ENCODE measurements around the gene NOX5. TPM values are rescaled to one million over a fixed set of nuclear protein-coding genes. Genes with fewer than 3 reads are reported as not detected.
"Not testable (repeated sequence)": the region's sequence is repeated elsewhere in the genome, so short reads cannot be mapped to it uniquely, and the experiment has no call there.

NOX5 gene, protein sequence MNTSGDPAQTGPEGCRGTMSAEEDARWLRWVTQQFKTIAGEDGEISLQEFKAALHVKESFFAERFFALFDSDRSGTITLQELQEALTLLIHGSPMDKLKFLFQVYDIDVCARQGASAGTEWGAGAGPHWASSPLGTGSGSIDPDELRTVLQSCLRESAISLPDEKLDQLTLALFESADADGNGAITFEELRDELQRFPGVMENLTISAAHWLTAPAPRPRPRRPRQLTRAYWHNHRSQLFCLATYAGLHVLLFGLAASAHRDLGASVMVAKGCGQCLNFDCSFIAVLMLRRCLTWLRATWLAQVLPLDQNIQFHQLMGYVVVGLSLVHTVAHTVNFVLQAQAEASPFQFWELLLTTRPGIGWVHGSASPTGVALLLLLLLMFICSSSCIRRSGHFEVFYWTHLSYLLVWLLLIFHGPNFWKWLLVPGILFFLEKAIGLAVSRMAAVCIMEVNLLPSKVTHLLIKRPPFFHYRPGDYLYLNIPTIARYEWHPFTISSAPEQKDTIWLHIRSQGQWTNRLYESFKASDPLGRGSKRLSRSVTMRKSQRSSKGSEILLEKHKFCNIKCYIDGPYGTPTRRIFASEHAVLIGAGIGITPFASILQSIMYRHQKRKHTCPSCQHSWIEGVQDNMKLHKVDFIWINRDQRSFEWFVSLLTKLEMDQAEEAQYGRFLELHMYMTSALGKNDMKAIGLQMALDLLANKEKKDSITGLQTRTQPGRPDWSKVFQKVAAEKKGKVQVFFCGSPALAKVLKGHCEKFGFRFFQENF
- total RNA-seq (under 1 TPM in 1 of 5 donors, not detected in 4; 0.10 TPM), total RNA-seq (0 to 0.13 (median 0) reads per million in 29 experiments)
- total RNA-seq (2013), result not detected

DNA sequence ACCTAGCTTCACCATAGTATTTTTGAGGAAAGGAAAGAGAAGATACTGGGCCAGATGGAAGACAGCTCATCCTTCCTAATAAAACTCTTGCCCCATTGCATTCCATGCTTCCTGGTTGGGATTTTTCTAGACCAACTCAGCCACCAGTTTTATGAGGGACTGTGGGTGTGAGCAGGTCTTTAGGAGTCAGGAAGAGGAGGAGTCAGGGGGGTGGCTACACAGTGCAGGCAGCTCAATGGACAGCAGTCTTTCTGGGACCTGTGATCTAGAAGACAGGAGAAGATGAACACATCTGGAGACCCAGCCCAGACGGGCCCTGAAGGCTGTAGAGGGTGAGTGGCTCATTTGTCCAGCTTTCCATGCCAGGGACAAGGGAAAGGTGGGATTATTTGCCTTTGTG is at the start of gene NOX5:
NOX5 (plus strand) TSS at position 242 of the 400 bp plus-strand sequence; CDS start at position 283, 41 bp downstream.
- Mint-ChIP-seq H3K9me3 (peaks cover 7 to 11% (median 10%) of the 10 kb centered on the region in 3 donors), H3K36me3 (no peaks in the 10 kb centered on the region), H3K4me3 (no peak within 1 kb of the TSS), H3K27ac (no peak within 1 kb of the TSS), H3K4me1 (no peaks in the 10 kb centered on the region), H3K27me3 (peaks cover 8 to 19% of the 10 kb centered on the region in 2 donors)
- POLR2A ChIA-PET, result no interaction called here
- CTCF ChIA-PET, result no interaction called here
- DNase-seq (no peak), ATAC-seq (replicated peaks in 1 of 4) (no peak)
- 67% methylated on average over 1 of the region's 1 CpG for WGBS (ENCODE audit: insufficient coverage)
- Histone ChIP-seq H3K4me1 (ENCODE audit: control insufficient read depth in 1 of 2, extremely low read depth in 1 of 2, insufficient read depth in 2 of 2, low read length in 2 of 2) (no peaks in the 10 kb centered on the region), H3K36me3 (ENCODE audit: control insufficient read depth in 2 of 2, extremely low read depth in 1 of 2, insufficient read depth in 1 of 2, low read length in 1 of 2) (no peaks in the 10 kb centered on the region), H3K27ac (ENCODE audit: low read length) (no peak within 1 kb of the TSS), H3K9me3 (no peaks in the 10 kb centered on the region), H3K4me3 (ENCODE audit: control insufficient read depth in 1 of 2, extremely low read depth in 1 of 2, low read length in 1 of 2) (no peak within 1 kb of the TSS), H3K27me3 (replicated peaks in 1 of 2; ENCODE audit: control insufficient read depth in 2 of 2, extremely low read depth in 1 of 2, insufficient read depth in 2 of 2, low read length in 1 of 2) (peaks cover 0 to 26% of the 10 kb centered on the region in 2 experiments)

DNA sequence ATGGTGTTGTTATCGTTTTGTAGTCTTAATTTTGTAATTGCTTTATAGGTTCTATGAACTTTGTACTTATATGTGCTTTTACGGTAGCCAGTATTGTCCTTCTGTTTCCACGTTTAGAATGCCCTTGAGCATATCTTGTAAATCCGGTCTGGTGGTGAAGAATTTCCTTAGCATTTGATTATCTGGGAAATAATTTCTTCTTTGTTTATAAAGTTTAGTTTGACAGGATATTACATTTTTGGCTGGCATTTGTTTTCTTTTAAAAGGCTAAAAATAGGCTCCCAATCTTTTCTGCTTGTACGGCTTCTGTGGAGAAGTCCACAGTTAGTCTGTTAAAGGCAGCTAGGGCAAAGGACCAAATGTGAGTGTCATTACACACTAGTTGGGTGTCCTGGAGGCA is 47.5 kb upstream of the NOX5 start:
- Mint-ChIP-seq H3K36me3 (no peaks in the 10 kb centered on the region), H3K27me3 (peaks cover 30% of the 10 kb centered on the region in 2 donors), H3K27ac (no peak overlapping the region), H3K4me1 (no peaks in the 10 kb centered on the region), H3K9me3 (peaks cover 18 to 24% (median 18%) of the 10 kb centered on the region in 3 donors), H3K4me3 (no peak overlapping the region)
- CTCF ChIA-PET, result no interaction called here
- H3K27ac ChIP-seq (ENCODE audit: low read length), result no peak overlapping the region
- H3K9me3 ChIP-seq, result no peaks in the 10 kb centered on the region
- no peaks in the 10 kb centered on the region for H3K4me1 ChIP-seq (ENCODE audit: control insufficient read depth in 1 of 2, extremely low read depth in 1 of 2, insufficient read depth in 2 of 2, low read length in 2 of 2)
- no peak overlapping the region for H3K4me3 ChIP-seq (ENCODE audit: control insufficient read depth in 1 of 2, extremely low read depth in 1 of 2, low read length in 1 of 2)
- 93% methylated on average over 3 of the region's 5 CpGs for WGBS (ENCODE audit: insufficient coverage)
- no peak for ATAC-seq (replicated peaks in 1 of 4)
- H3K36me3 ChIP-seq (ENCODE audit: control insufficient read depth in 2 of 2, extremely low read depth in 1 of 2, insufficient read depth in 1 of 2, low read length in 1 of 2), result no peaks in the 10 kb centered on the region
- POLR2A ChIA-PET, result no interaction called here
- peaks cover 0 to 3% of the 10 kb centered on the region in 2 experiments for H3K27me3 ChIP-seq (replicated peaks in 1 of 2; ENCODE audit: control insufficient read depth in 2 of 2, extremely low read depth in 1 of 2, insufficient read depth in 2 of 2, low read length in 1 of 2)
- no peak for DNase-seq

DNA sequence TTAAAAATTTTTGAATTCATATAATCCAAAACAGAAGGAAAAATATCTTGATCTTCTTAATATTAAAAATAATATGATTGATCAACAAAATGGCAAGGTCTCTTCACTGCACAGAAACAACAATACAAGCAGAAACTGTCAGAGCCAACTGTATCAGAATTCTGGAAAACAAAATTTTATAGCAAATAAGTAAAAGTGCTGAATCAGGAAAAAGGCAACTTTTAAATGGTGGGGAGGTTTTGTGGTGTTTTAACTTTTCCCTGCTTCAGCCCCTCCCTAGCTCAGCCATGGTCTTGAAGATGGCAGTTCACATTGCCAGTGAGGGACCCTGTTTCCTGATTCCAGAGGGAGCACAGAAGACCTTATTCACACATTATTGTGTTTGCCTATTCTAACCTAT is 46.5 kb upstream of the NOX5 start:
- H3K27ac ChIP-seq (ENCODE audit: low read length), result no peak overlapping the region
- ATAC-seq (replicated peaks in 1 of 4) (no peak), DNase-seq (no peak)
- Mint-ChIP-seq H3K4me1 (no peaks in the 10 kb centered on the region), H3K9me3 (peaks cover 18 to 24% (median 18%) of the 10 kb centered on the region in 3 donors), H3K27me3 (peaks cover 27 to 28% of the 10 kb centered on the region in 2 donors), H3K27ac (no peak overlapping the region), H3K4me3 (no peak overlapping the region), H3K36me3 (no peaks in the 10 kb centered on the region)
- H3K9me3 ChIP-seq, result no peaks in the 10 kb centered on the region
- H3K36me3 ChIP-seq (ENCODE audit: control insufficient read depth in 2 of 2, extremely low read depth in 1 of 2, insufficient read depth in 1 of 2, low read length in 1 of 2), result no peaks in the 10 kb centered on the region
- H3K4me3 ChIP-seq (ENCODE audit: control insufficient read depth in 1 of 2, extremely low read depth in 1 of 2, low read length in 1 of 2), result no peak overlapping the region
- H3K27me3 ChIP-seq (replicated peaks in 1 of 2; ENCODE audit: control insufficient read depth in 2 of 2, extremely low read depth in 1 of 2, insufficient read depth in 2 of 2, low read length in 1 of 2), result peaks cover 0 to 5% of the 10 kb centered on the region in 2 experiments
- ChIA-PET CTCF (no interaction called here), POLR2A (no interaction called here)
- H3K4me1 ChIP-seq (ENCODE audit: control insufficient read depth in 1 of 2, extremely low read depth in 1 of 2, insufficient read depth in 2 of 2, low read length in 2 of 2), result no peaks in the 10 kb centered on the region

DNA sequence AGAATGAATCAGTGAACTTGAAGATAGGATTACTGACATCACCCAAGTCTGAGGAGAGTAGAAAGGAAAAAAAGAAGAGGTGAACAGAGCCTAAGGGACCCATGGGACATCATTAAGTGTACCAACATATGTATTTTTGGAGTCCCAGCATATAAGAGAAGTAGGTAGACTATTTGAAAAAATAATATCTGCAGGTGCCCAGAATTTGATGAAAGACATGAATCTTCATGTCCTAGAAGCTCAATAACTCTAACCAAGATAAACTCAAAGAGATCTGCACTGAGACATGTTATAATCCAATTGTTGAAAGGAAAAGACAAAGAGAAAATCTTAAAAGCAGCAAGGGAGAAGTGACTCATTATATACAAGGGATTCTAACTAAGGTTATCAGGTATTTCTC is 45.2 kb upstream of the NOX5 start:
- Mint-ChIP-seq H3K27me3 (peaks cover 25 to 26% of the 10 kb centered on the region in 2 donors), H3K36me3 (no peaks in the 10 kb centered on the region), H3K4me3 (no peak overlapping the region), H3K4me1 (no peaks in the 10 kb centered on the region), H3K27ac (no peak overlapping the region), H3K9me3 (peaks cover 15 to 24% (median 18%) of the 10 kb centered on the region in 3 donors)
- Histone ChIP-seq H3K36me3 (ENCODE audit: control insufficient read depth in 2 of 2, extremely low read depth in 1 of 2, insufficient read depth in 1 of 2, low read length in 1 of 2) (no peaks in the 10 kb centered on the region), H3K27me3 (replicated peaks in 1 of 2; ENCODE audit: control insufficient read depth in 2 of 2, extremely low read depth in 1 of 2, insufficient read depth in 2 of 2, low read length in 1 of 2) (peaks cover 0 to 7% of the 10 kb centered on the region in 2 experiments), H3K9me3 (no peaks in the 10 kb centered on the region), H3K4me3 (ENCODE audit: control insufficient read depth in 1 of 2, extremely low read depth in 1 of 2, low read length in 1 of 2) (no peak overlapping the region), H3K27ac (ENCODE audit: low read length) (no peak overlapping the region), H3K4me1 (ENCODE audit: control insufficient read depth in 1 of 2, extremely low read depth in 1 of 2, insufficient read depth in 2 of 2, low read length in 2 of 2) (no peaks in the 10 kb centered on the region)
- ChIA-PET CTCF (no interaction called here), POLR2A (no interaction called here)
- DNase-seq, result no peak
- no peak for ATAC-seq (replicated peaks in 1 of 4)

DNA sequence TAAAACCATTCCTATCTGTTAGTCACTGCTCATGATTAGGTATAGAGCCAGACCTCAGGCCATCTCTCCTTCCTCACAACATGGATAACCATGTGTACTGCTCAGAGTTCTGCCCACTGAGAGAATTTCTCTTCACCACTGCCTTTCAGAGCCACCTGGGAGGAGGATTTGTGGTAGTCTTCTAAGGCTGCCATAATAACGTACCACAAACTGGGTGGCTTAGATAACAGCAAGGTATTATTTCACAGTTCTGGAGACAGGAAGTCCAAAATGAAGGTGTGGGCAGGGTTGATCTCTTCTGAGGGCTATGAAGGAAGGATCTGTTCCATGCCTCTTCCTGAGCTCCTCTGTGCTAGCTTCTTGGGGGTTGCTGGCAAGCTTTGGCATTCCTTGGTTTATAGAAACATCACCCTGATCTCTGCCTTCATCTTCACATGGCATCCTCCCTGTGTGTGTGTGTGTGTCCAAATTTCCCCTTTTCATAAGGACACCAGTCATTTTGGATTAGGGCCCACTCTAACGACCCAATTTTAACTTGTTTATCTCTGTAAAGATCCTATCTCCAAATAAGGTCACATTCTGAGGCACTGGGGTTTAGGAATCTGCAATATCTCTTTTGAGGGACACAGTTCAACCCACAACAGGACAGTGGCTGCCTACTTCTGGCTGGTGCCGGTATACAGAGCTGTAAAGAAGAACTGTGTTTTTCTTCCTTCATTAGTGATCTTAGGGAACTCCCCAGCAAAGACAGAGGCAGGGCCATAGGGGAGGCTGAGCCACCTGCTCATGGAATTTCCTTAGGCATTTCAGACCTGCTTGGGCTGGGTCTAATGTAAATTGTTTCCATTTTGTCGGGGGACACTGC is 42.1 kb upstream of the NOX5 start:
- ATAC-seq (replicated peaks in 1 of 4) (no peak), DNase-seq (no peak)
- Histone ChIP-seq H3K36me3 (ENCODE audit: control insufficient read depth in 2 of 2, extremely low read depth in 1 of 2, insufficient read depth in 1 of 2, low read length in 1 of 2) (no peaks in the 10 kb centered on the region), H3K27me3 (replicated peaks in 1 of 2; ENCODE audit: control insufficient read depth in 2 of 2, extremely low read depth in 1 of 2, insufficient read depth in 2 of 2, low read length in 1 of 2) (peaks cover 0 to 10% of the 10 kb centered on the region in 2 experiments), H3K9me3 (no peaks in the 10 kb centered on the region), H3K4me3 (ENCODE audit: control insufficient read depth in 1 of 2, extremely low read depth in 1 of 2, low read length in 1 of 2) (no peak overlapping the region), H3K4me1 (ENCODE audit: control insufficient read depth in 1 of 2, extremely low read depth in 1 of 2, insufficient read depth in 2 of 2, low read length in 2 of 2) (no peaks in the 10 kb centered on the region), H3K27ac (ENCODE audit: low read length) (no peak overlapping the region)
- peaks cover 24 to 30% of the 10 kb centered on the region in 2 donors for H3K27me3 Mint-ChIP-seq
- H3K4me1 Mint-ChIP-seq, result no peaks in the 10 kb centered on the region
- H3K4me3 Mint-ChIP-seq, result no peak overlapping the region
- no peaks in the 10 kb centered on the region for H3K36me3 Mint-ChIP-seq
- 44% methylated on average over 4 of the region's 4 CpGs for WGBS (ENCODE audit: insufficient coverage)
- CTCF ChIA-PET, result no interaction called here
- no peak overlapping the region for H3K27ac Mint-ChIP-seq
- POLR2A ChIA-PET, result no interaction called here
- peaks cover 15 to 27% (median 23%) of the 10 kb centered on the region in 3 donors for H3K9me3 Mint-ChIP-seq

DNA sequence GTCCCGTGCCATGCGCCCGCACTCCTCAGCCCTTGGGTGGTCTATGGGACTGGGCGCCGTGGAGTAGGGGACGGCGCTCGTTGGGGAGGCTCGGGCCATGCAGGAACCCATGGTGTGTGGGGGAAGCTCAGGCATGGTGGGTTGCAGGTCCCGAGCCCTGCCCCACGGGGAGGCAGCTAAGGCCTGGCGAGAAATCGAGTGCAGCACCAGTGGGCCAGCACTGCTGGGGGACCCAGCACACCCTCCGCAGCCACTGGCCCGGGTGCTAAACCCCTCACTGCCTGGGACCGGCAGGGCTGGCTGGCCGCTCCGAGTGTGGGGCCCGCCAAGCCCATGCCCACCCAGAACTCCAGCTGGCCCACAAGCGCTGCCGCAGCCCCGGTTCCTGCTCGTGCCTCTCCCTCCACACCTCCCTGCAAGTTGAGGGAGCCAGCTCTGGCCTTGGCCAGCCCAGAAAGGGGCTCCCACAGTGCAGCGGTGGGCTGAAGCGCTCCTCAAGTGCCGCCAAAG is 38.8 kb upstream of the NOX5 start:
- POLR2A ChIA-PET, result not testable (repeated sequence)

More for the DNA sequence above, 38.8 kb upstream of the NOX5 start:
- Mint-ChIP-seq H3K9me3 (peaks cover 0 to 18% (median 13%) of the 10 kb centered on the region in 3 donors), H3K27me3 (peaks cover 19 to 24% of the 10 kb centered on the region in 2 donors)
- H3K27ac Mint-ChIP-seq; H3K36me3 Mint-ChIP-seq; CTCF ChIA-PET; H3K27me3 ChIP-seq (replicated peaks in 1 of 2; ENCODE audit: control insufficient read depth in 2 of 2, extremely low read depth in 1 of 2, insufficient read depth in 2 of 2, low read length in 1 of 2); H3K4me1 ChIP-seq (ENCODE audit: control insufficient read depth in 1 of 2, extremely low read depth in 1 of 2, insufficient read depth in 2 of 2, low read length in 2 of 2); H3K27ac ChIP-seq (ENCODE audit: low read length); ATAC-seq (replicated peaks in 1 of 4); DNase-seq; H3K36me3 ChIP-seq (ENCODE audit: control insufficient read depth in 2 of 2, extremely low read depth in 1 of 2, insufficient read depth in 1 of 2, low read length in 1 of 2); H3K4me3 Mint-ChIP-seq; H3K9me3 ChIP-seq; H3K4me3 ChIP-seq (ENCODE audit: control insufficient read depth in 1 of 2, extremely low read depth in 1 of 2, low read length in 1 of 2); H3K4me1 Mint-ChIP-seq: not testable (repeated sequence)
- WGBS (ENCODE audit: insufficient coverage), result 95% methylated on average over 20 of the region's 26 CpGs

All from T-cell (primary cell).